AG08396 (cell line): ENCODE results near the gene TCAF2.
"Not testable (repeated sequence)": the region's sequence is repeated elsewhere in the genome, so short reads cannot be mapped to it uniquely, and the experiment has no call there.

Source experiments
- DNase-seq: peaks from one replicate; pipeline ENCODE4 v3.0.0; 2012; ENCODE audit warnings: low spot score, mixed read lengths

Gene TCAF2

DNA sequence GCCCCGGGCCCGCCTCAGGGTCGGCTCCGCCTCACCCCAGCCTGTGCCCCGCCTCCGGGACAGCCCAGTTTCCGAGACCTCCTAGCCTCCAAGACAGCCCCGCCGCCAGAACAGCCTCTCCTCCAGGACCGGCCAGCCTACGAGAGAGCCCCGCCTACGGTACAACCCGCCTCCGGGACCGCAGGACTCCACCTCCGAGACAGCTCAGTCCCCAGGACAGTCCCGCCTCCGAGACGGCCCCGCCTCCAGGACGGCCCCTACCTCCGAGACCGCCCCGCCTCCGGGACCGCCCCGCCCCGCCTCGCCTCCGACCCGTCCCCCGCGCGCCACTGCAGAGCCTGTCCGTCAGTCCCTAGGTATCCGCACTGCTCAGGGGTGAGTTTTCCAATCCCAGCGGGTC lies at the start of gene TCAF2:
TCAF2 (plus strand) TSS at position 329 of the 400 bp plus-strand sequence.
- DNase-seq: not testable (repeated sequence)

DNA sequence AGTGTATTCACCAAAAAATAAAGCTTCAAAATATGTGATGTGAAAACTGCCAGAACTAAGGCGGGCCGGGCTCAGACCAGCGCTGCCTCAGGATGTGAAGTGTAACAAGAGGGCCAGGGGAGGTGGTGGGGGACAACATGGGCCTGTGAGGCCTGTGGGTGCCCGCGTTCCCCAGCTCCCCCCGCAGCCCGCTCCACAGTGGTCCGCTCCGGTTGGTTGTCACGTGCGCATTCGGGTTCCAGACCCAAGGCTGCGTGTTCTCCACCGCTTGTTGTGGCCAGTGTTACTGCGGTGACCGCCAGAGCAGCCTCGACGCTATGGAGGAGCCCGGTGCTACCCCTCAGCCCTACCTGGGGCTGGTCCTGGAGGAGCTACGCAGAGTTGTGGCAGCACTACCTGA lies 49.3 kb upstream of the TCAF2 start, which contains the start of gene CTAGE15:
CTAGE15 (plus strand) TSS at position 301 of the 400 bp plus-strand sequence; CDS start at position 318, 17 bp downstream.
- not testable (repeated sequence) for DNase-seq

GRCh38 chr7:143588183-143588582 lies 32.6 kb upstream of the TCAF2 start:
- not testable (repeated sequence) for DNase-seq

- DNase-seq: not testable (repeated sequence)
These were observed 30.9 kb upstream of the TCAF2 start for GRCh38 chr7:143589897-143590296.

GRCh38 chr7:143598086-143598485 lies 22.7 kb upstream of the TCAF2 start:
- not testable (repeated sequence) for DNase-seq

- DNase-seq: not testable (repeated sequence)
These were observed 17.2 kb upstream of the TCAF2 start for GRCh38 chr7:143603549-143603948.

DNA sequence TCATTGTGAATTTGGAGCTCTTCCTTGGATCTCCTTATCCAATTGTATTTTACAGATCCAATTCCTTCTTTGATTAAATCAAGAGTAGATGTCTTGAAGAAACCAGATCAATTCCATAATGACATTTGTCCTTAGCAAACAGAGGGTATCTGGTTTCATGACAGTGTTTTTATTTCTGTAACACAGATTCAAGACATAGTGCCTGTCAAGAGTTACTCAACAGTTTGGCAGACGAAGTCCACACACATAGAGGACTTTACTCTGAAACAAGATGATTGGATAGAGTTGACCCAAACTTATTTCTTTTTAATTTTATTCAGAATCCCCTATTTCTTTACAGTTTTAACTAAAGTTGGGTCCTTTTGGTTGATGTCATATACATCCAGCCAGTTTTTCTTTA lies 14.7 kb upstream of the TCAF2 start:
- not testable (repeated sequence) for DNase-seq

DNA sequence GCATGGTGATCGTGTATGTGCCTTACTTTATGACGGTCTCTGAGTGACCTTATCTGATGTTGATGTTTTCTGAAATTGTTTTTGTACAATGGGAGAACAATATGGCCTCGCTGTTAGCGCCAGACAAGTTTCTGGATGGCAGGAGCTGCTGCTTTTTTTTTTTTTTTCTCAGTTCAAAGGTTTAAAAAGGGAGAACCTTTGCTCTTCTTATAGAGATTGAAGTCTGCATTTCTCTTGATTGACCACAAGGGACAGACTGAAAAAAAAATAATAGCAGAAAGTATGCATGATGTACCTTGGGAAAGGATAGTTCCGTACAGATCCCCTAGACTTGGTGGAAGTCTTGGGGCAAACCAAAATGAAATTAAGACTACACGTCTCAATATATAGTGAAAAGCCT lies 5.2 kb upstream of the TCAF2 start:
- not testable (repeated sequence) for DNase-seq

GRCh38 chr7:143617204-143617603 lies 3.6 kb upstream of the TCAF2 start:
- DNase-seq: not testable (repeated sequence)

DNA sequence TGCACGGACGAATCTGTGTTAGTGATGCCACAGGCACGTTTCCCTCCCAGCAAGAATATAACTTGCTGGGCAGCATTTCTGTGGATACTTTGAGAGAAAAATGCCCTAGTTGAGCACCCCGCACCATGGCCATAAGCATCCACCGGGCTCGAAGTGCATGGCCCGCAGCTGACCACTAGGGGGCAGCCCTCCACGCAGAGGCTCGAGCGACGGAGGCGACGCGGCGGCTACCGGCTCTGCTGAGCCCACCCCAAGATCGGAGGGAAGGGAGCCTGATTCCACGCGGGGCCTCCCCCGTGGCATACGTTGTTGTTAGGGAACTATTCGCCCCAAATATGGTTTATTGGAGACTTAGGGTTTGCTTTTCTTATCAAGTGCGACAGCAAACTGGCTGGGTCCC lies 716 bp upstream of the TCAF2 start:
- not testable (repeated sequence) for DNase-seq

- DNase-seq: not testable (repeated sequence)
These were observed 401 bp downstream of the TCAF2 start for GRCh38 chr7:143621175-143621574.

- not testable (repeated sequence) for DNase-seq
These were observed 1.4 kb downstream of the TCAF2 start for GRCh38 chr7:143622130-143622529.

DNA sequence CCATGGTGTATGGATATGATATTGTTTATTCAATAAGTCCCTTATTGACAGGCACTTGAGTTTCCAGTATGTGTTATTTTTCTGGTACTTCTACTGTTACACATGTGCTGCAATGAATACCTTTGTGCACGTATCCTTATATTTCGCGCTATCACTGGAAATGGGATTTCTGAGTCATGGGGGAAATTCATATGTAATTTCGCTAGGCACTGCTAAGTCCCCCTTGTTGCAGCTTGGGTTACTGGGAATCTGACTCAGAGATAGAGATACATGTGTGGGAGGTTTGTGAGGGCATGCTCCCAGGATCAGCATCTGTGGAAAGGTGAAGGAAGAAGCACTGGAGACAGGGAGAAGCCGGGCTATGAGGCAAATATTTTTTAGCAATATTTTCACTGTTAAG lies 9.9 kb downstream of the TCAF2 start:
- DNase-seq: not testable (repeated sequence)

DNA sequence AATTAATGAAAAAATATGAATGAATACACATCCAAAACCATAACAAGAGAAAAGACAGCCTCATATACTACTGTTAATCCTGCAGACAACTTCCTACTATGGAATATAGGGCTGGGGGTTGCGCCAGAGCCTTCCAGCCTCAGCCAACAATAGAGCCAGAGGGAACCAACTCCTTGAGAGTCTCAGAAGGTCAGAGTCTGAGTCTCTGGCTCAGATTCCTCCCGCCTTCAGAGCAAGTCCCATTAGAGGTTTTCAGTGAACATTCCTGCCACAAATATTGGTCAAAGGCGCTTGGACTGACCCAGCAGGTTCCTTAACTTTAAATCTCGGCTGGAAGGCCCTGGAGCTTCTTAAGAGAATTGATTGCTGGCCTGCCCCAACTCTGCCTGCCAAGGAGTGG lies 11.7 kb downstream of the TCAF2 start:
- not testable (repeated sequence) for DNase-seq

GRCh38 chr7:143633013-143633618 lies 12.3 kb downstream of the TCAF2 start:
- not testable (repeated sequence) for DNase-seq

GRCh38 chr7:143635364-143636240 lies 14.8 kb downstream of the TCAF2 start:
- not testable (repeated sequence) for DNase-seq

- not testable (repeated sequence) for DNase-seq
These were observed 18.6 kb downstream of the TCAF2 start for GRCh38 chr7:143639372-143639771.

DNA sequence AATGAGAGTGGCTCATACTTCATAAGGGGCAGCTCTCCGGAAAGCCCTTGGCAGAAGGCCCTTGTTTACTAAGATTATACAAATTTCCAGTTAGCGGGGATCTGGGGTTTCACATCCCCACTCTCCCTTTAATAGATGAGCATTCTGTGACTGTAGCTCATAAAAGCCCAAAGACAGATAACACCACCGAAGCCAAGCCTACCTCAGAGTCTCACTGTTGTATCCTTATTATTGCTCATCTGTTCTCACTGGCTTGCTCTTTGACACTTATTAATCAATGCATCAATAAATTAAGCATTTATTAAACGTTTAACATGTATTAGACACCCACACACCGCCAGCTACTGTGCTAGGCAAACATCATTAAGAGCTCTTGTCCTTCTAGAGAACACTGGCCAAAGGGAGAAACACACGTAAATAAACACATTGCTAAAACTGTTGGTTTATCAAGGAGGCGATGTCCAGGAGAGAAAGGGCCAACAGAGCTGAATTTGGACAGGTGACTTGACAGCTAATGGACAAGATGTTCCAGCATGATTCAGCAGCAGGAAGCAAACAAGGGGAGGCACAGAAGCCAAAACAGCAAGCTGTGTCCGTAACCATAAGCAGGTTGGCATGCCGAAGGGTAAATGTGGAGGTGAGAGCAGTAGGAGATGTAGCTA lies 19.9 kb downstream of the TCAF2 start:
- not testable (repeated sequence) for DNase-seq

- DNase-seq: not testable (repeated sequence)
These were observed 25.8 kb downstream of the TCAF2 start for GRCh38 chr7:143646598-143646997.

DNA sequence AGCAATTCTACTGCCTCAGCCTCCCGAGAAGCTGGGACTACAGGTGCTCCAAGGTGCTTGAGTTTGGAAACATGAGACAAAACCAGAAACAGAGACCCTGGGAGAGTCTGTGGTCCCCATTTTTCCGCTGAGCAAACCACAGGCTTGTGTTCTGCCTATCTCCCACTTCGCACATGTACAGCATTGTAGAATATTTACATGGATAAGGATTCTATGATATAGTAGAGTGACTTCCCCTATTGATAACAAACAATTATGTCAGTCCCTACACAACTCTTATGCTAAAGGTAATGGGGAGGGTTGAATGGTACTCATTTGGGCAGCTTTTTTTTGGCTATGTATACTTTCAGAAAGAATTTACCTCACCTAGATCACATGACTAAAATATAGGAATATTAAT lies 29.1 kb downstream of the TCAF2 start:
- not testable (repeated sequence) for DNase-seq

- not testable (repeated sequence) for DNase-seq
These were observed 29.7 kb downstream of the TCAF2 start for GRCh38 chr7:143650447-143650846.
